GM23338 (cell line): Measurements from ENCODE around the gene ZNF226.

ENCODE experiments used
- CREB1 ChIP-seq: fragments of 250-450 bp; sonication (Bioruptor Pico); IDR thresholded peaks from 2 replicates; pipeline ENCODE4 v1.5.0; 2020; ENCODE audit warnings: low read depth, mild to moderate bottlenecking, moderate library complexity
- ETS1 ChIP-seq: IDR thresholded peaks from 2 replicates; pipeline ENCODE4 v1.6.1; 2016; ENCODE audit warnings: antibody characterized with exemption
- EZH2 ChIP-seq: fragments of 200-600 bp; sonication (generic); IDR thresholded peaks from one replicate; pipeline ENCODE4 v1.8.0; 2017; ENCODE audit warnings: antibody characterized with exemption, mild to moderate bottlenecking, low read depth; ENCODE audit not compliant: unreplicated experiment
- EZH2phosphoT487 ChIP-seq: fragments of 200-600 bp; sonication (generic); IDR thresholded peaks from one replicate; pipeline ENCODE4 v1.8.1; 2018; ENCODE audit warnings: antibody characterized with exemption; ENCODE audit not compliant: unreplicated experiment
- JUNB ChIP-seq: IDR thresholded peaks from one replicate; pipeline ENCODE4 v1.6.1; 2016; ENCODE audit warnings: antibody characterized with exemption; ENCODE audit not compliant: unreplicated experiment
- NANOG ChIP-seq: IDR thresholded peaks from 2 replicates; pipeline ENCODE4 v1.6.1; 2016; ENCODE audit warnings: antibody characterized with exemption, borderline replicate concordance
- POLR2AphosphoS5 ChIP-seq: IDR thresholded peaks from 2 replicates; pipeline ENCODE4 v1.6.1; 2016; ENCODE audit warnings: antibody characterized with exemption, low read depth
- STAT1 ChIP-seq: IDR thresholded peaks from one replicate; pipeline ENCODE4 v1.6.1; 2016; ENCODE audit warnings: antibody characterized with exemption; ENCODE audit not compliant: unreplicated experiment
- ZNF114 ChIP-seq: fragments of 250-450 bp; sonication (Bioruptor Pico); IDR thresholded peaks from 2 replicates; pipeline ENCODE4 v1.5.0; 2020; ENCODE audit warnings: mild to moderate bottlenecking, moderate library complexity
- ZNF331 ChIP-seq: fragments of 250-450 bp; sonication (Bioruptor Pico); IDR thresholded peaks from 2 replicates; pipeline ENCODE4 v1.5.0; 2020; ENCODE audit warnings: low read depth, mild to moderate bottlenecking, moderate library complexity
- TF ChIP-seq, protein P1 (sequence below), 2 experiments: fragments of 200-600 bp in 1 of 2; sonication (generic) in 1 of 2; conservative IDR thresholded peaks; 2 replicates each; pipeline versions ENCODE4 v1.5.1 to v1.6.1; 2016 to 2017; ENCODE audit warnings: antibody characterized with exemption in 2 of 2, low read depth in 2 of 2, mild to moderate bottlenecking in 2 of 2, moderate library complexity in 1 of 2
- TF ChIP-seq, protein P2 (sequence below): IDR thresholded peaks from one replicate; pipeline ENCODE4 v1.6.1; 2018; ENCODE audit warnings: antibody characterized with exemption; ENCODE audit not compliant: unreplicated experiment
- TF ChIP-seq, protein P3 (sequence below): fragments of 250-450 bp; sonication (Bioruptor Pico); IDR thresholded peaks from 2 replicates; pipeline ENCODE4 v1.5.0; 2020; ENCODE audit warnings: mild to moderate bottlenecking, moderate library complexity

DNA sequence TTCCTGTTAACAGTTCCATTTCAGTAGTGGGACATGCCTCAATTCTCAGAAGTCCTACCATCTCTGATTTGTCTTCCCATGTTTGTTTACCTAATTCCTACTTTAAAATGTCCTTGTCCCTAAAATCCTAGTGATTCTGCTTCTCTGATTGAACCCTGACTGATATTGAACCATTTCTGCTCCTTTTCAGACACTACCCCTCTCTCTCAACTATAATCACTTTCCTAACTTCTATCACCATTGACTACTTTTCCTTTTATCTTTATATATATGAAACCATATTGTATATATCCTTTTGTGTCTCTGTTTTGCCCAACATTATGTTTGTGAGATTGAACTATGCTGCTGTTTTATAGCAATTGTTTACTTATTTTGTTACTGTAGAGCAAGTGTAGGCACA lies 31.9 kb downstream of the ZNF226 start:
- TF ChIP-seq EZH2: no peak
- TF ChIP-seq, protein P1, sequence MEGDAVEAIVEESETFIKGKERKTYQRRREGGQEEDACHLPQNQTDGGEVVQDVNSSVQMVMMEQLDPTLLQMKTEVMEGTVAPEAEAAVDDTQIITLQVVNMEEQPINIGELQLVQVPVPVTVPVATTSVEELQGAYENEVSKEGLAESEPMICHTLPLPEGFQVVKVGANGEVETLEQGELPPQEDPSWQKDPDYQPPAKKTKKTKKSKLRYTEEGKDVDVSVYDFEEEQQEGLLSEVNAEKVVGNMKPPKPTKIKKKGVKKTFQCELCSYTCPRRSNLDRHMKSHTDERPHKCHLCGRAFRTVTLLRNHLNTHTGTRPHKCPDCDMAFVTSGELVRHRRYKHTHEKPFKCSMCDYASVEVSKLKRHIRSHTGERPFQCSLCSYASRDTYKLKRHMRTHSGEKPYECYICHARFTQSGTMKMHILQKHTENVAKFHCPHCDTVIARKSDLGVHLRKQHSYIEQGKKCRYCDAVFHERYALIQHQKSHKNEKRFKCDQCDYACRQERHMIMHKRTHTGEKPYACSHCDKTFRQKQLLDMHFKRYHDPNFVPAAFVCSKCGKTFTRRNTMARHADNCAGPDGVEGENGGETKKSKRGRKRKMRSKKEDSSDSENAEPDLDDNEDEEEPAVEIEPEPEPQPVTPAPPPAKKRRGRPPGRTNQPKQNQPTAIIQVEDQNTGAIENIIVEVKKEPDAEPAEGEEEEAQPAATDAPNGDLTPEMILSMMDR (conservative IDR thresholded peaks at IDR 0.05; ENCODE audit: low read depth in 2 of 2): no peak
- no peak for TF ChIP-seq POLR2AphosphoS5
- TF ChIP-seq EZH2phosphoT487: no peak
- TF ChIP-seq ETS1: no peak
- TF ChIP-seq, protein P2, sequence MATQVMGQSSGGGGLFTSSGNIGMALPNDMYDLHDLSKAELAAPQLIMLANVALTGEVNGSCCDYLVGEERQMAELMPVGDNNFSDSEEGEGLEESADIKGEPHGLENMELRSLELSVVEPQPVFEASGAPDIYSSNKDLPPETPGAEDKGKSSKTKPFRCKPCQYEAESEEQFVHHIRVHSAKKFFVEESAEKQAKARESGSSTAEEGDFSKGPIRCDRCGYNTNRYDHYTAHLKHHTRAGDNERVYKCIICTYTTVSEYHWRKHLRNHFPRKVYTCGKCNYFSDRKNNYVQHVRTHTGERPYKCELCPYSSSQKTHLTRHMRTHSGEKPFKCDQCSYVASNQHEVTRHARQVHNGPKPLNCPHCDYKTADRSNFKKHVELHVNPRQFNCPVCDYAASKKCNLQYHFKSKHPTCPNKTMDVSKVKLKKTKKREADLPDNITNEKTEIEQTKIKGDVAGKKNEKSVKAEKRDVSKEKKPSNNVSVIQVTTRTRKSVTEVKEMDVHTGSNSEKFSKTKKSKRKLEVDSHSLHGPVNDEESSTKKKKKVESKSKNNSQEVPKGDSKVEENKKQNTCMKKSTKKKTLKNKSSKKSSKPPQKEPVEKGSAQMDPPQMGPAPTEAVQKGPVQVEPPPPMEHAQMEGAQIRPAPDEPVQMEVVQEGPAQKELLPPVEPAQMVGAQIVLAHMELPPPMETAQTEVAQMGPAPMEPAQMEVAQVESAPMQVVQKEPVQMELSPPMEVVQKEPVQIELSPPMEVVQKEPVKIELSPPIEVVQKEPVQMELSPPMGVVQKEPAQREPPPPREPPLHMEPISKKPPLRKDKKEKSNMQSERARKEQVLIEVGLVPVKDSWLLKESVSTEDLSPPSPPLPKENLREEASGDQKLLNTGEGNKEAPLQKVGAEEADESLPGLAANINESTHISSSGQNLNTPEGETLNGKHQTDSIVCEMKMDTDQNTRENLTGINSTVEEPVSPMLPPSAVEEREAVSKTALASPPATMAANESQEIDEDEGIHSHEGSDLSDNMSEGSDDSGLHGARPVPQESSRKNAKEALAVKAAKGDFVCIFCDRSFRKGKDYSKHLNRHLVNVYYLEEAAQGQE: no peak
- no peak for TF ChIP-seq JUNB
- no peak for TF ChIP-seq ZNF331 (CRISPR knock-in tag)
- no peak for TF ChIP-seq ZNF114
- no peak for TF ChIP-seq CREB1
- TF ChIP-seq STAT1: no peak
- no peak for TF ChIP-seq NANOG
- TF ChIP-seq, protein P3, sequence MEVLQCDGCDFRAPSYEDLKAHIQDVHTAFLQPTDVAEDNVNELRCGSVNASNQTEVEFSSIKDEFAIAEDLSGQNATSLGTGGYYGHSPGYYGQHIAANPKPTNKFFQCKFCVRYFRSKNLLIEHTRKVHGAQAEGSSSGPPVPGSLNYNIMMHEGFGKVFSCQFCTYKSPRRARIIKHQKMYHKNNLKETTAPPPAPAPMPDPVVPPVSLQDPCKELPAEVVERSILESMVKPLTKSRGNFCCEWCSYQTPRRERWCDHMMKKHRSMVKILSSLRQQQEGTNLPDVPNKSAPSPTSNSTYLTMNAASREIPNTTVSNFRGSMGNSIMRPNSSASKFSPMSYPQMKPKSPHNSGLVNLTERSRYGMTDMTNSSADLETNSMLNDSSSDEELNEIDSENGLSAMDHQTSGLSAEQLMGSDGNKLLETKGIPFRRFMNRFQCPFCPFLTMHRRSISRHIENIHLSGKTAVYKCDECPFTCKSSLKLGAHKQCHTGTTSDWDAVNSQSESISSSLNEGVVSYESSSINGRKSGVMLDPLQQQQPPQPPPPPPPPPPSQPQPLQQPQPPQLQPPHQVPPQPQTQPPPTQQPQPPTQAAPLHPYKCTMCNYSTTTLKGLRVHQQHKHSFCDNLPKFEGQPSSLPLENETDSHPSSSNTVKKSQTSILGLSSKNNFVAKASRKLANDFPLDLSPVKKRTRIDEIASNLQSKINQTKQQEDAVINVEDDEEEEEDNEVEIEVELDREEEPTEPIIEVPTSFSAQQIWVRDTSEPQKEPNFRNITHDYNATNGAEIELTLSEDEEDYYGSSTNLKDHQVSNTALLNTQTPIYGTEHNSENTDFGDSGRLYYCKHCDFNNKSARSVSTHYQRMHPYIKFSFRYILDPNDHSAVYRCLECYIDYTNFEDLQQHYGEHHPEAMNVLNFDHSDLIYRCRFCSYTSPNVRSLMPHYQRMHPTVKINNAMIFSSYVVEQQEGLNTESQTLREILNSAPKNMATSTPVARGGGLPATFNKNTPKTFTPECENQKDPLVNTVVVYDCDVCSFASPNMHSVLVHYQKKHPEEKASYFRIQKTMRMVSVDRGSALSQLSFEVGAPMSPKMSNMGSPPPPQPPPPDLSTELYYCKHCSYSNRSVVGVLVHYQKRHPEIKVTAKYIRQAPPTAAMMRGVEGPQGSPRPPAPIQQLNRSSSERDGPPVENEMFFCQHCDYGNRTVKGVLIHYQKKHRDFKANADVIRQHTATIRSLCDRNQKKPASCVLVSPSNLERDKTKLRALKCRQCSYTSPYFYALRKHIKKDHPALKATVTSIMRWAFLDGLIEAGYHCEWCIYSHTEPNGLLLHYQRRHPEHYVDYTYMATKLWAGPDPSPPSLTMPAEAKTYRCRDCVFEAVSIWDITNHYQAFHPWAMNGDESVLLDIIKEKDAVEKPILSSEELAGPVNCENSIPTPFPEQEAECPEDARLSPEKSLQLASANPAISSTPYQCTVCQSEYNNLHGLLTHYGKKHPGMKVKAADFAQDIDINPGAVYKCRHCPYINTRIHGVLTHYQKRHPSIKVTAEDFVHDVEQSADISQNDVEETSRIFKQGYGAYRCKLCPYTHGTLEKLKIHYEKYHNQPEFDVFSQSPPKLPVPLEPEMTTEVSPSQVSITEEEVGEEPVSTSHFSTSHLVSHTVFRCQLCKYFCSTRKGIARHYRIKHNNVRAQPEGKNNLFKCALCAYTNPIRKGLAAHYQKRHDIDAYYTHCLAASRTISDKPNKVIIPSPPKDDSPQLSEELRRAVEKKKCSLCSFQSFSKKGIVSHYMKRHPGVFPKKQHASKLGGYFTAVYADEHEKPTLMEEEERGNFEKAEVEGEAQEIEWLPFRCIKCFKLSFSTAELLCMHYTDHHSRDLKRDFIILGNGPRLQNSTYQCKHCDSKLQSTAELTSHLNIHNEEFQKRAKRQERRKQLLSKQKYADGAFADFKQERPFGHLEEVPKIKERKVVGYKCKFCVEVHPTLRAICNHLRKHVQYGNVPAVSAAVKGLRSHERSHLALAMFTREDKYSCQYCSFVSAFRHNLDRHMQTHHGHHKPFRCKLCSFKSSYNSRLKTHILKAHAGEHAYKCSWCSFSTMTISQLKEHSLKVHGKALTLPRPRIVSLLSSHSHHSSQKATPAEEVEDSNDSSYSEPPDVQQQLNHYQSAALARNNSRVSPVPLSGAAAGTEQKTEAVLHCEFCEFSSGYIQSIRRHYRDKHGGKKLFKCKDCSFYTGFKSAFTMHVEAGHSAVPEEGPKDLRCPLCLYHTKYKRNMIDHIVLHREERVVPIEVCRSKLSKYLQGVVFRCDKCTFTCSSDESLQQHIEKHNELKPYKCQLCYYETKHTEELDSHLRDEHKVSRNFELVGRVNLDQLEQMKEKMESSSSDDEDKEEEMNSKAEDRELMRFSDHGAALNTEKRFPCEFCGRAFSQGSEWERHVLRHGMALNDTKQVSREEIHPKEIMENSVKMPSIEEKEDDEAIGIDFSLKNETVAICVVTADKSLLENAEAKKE (CRISPR knock-in tag): no peak
